Measurements from ENCODE around the gene LRRC59.
A peak's percentile ranks its signal among the peaks of the same experiment; 100 is the strongest.

DNA sequence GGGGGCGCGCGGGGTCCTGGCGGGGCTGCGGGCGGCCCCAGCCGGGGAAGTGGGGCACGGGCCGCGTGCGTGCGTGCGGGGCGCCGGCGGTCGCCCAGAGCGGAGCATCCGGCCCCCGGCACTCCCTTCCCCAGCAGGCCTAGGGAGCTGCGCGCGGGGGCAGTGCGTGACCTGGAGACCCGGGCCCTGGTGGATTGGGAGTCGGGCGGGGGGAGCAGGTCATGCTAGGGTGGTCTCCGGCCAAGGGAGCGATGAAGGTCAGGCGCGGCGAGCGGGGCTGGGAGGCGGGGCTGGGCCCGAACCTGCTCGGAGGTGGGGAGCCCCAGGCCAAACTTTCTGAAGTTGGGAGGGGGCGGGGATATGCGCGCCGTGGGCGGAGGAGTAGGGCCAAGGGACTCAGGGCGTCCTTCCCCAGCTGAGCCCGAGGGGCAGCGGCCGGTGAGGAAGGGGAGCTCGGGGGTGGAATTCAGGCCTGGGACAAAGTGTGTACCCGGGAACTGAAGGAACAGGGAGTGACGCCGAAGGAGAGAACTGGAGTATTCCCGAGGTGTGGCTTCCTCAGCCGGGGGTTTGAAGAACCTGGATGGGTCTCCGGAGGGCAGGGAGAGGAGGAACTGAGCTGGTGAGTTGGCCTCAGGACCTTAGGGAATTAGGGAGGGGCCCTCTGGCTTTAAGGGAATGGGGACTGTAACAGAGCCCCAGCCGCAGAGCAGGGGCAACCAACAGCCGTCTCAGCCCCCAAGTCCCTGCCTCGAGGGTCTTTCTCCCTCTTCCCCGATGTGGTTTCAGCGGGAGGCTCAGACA is 50.8 kb downstream of the LRRC59 start:
- TF ChIP-seq POLR2A (IDR thresholded peaks at IDR 0.05; ENCODE audit: extremely low read depth, insufficient read length), result no peak
- TF ChIP-seq, protein P1, sequence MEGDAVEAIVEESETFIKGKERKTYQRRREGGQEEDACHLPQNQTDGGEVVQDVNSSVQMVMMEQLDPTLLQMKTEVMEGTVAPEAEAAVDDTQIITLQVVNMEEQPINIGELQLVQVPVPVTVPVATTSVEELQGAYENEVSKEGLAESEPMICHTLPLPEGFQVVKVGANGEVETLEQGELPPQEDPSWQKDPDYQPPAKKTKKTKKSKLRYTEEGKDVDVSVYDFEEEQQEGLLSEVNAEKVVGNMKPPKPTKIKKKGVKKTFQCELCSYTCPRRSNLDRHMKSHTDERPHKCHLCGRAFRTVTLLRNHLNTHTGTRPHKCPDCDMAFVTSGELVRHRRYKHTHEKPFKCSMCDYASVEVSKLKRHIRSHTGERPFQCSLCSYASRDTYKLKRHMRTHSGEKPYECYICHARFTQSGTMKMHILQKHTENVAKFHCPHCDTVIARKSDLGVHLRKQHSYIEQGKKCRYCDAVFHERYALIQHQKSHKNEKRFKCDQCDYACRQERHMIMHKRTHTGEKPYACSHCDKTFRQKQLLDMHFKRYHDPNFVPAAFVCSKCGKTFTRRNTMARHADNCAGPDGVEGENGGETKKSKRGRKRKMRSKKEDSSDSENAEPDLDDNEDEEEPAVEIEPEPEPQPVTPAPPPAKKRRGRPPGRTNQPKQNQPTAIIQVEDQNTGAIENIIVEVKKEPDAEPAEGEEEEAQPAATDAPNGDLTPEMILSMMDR (IDR thresholded peaks at IDR 0.05; ENCODE audit: low read depth, low read length), result no peak
- TF ChIP-seq, protein P2, sequence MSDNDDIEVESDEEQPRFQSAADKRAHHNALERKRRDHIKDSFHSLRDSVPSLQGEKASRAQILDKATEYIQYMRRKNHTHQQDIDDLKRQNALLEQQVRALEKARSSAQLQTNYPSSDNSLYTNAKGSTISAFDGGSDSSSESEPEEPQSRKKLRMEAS (IDR thresholded peaks at IDR 0.05; ENCODE audit: low read depth, low read length), result no peak
- TF ChIP-seq MYC (IDR thresholded peaks at IDR 0.05; ENCODE audit: low read depth, low read length), result peak; percentile 34; the same call in 1 of the 2 replicates
